ENCODE measurements around the gene RYR2.
A peak's percentile ranks its signal among the peaks of the same experiment; 100 is the strongest.

RYR2 gene

GRCh38 chr1:237556911-237557310 is 514.9 kb downstream of the RYR2 start:
- TF ChIP-seq ZFX (IDR thresholded peaks at IDR 0.05) = no peak
- TF ChIP-seq, protein P1, sequence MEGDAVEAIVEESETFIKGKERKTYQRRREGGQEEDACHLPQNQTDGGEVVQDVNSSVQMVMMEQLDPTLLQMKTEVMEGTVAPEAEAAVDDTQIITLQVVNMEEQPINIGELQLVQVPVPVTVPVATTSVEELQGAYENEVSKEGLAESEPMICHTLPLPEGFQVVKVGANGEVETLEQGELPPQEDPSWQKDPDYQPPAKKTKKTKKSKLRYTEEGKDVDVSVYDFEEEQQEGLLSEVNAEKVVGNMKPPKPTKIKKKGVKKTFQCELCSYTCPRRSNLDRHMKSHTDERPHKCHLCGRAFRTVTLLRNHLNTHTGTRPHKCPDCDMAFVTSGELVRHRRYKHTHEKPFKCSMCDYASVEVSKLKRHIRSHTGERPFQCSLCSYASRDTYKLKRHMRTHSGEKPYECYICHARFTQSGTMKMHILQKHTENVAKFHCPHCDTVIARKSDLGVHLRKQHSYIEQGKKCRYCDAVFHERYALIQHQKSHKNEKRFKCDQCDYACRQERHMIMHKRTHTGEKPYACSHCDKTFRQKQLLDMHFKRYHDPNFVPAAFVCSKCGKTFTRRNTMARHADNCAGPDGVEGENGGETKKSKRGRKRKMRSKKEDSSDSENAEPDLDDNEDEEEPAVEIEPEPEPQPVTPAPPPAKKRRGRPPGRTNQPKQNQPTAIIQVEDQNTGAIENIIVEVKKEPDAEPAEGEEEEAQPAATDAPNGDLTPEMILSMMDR (conservative IDR thresholded peaks at IDR 0.05) = no peak
- H3K27ac ChIP-seq = no peak overlapping the region

DNA sequence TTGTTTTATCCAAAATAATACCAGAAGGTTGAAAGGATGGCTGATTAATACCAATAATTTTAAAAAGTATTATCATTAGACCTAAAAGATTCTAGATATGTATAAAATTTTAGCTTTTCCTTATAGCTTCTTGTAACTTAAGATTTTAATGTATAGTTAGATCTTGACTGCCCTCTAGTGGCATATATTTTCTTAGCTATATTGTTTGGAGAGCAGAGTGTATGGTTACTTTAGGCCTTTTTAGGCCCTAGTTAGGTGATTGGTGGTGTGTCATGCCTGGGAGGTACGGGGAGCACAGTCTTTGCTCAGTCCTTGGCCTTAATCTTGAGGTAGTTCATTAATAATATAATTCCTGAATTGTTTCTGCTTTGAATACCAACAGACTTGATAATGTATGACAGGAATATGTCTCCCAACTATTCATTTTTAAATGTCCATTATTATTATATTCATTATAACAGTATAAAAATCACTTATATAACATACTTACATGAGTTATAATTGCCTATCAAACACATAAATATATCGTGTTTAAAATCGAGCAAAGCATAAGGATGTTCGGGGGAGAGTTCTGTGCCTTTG is 520.3 kb downstream of the RYR2 start:
- TF ChIP-seq, protein P1 (conservative IDR thresholded peaks at IDR 0.05) = peak; percentile 81
- TF ChIP-seq ZFX (IDR thresholded peaks at IDR 0.05) = no peak
- no peak overlapping the region for H3K27ac ChIP-seq

DNA sequence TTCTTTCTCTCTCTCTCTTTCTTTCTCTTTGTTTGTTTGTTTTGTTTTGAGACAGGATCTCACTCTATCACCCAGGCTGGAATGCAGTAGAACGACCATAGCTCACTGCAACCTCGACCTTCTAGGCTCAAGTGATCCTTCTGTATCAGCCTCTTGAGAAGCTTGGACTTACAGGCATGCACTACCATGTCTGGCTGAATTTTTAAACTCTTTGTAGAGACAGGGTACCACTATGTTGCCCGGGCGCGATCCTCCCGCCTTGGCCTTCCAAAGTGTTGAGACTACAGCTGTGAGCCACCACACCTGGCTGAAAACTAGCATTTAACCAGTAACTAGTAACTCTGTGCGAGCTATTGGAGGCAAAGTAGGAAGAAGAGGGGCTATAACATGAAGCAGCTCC is 523.3 kb downstream of the RYR2 start:
- H3K27ac ChIP-seq = no peak overlapping the region
- TF ChIP-seq, protein P1 (conservative IDR thresholded peaks at IDR 0.05) = no peak
- TF ChIP-seq ZFX (IDR thresholded peaks at IDR 0.05) = no peak

DNA sequence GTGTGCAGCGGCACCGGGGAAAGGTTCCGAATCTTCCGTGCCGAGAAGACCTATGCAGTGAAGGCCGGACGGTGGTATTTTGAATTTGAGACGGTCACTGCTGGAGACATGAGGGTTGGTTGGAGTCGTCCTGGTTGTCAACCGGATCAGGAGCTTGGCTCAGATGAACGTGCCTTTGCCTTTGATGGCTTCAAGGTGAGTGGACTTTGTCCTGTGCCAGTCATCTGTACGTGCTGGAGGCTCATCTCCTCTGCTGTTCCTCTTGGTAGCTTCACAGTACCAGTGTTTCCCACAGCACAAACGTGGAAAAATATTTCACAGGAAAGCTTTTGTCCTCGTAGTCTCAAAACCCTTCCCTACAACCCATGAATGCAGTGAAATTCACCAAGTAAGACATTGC is 524.6 kb downstream of the RYR2 start:
- TF ChIP-seq ZFX (IDR thresholded peaks at IDR 0.05) = no peak
- H3K27ac ChIP-seq = no peak overlapping the region

DNA sequence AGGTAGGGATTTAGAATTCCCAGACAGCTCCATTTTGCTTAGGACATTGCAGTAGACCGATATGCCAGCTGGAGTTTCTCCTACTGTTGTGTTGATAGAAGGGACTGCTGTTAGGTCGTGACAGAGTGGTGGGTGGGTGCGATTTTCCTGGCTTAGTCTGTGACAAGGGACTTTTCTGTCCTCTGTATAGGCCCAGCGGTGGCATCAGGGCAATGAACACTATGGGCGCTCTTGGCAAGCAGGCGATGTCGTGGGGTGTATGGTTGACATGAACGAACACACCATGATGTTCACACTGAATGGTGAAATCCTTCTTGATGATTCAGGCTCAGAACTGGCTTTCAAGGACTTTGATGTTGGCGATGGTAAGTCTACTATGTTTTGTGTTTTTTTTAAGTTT is 527.0 kb downstream of the RYR2 start:
- TF ChIP-seq, protein P1 (conservative IDR thresholded peaks at IDR 0.05) = no peak
- TF ChIP-seq ZFX (IDR thresholded peaks at IDR 0.05) = no peak

GRCh38 chr1:237570530-237570929 is 528.5 kb downstream of the RYR2 start:
- H3K27ac ChIP-seq = no peak overlapping the region
- no peak for TF ChIP-seq ZFX (IDR thresholded peaks at IDR 0.05)
- TF ChIP-seq, protein P1 (conservative IDR thresholded peaks at IDR 0.05) = peak; percentile 59

More for the DNA sequence above, 527.0 kb downstream of the RYR2 start:
- no peak overlapping the region for H3K27ac ChIP-seq

GRCh38 chr1:237574536-237574935 is 532.6 kb downstream of the RYR2 start:
- TF ChIP-seq, protein P1 (conservative IDR thresholded peaks at IDR 0.05) = no peak
- no peak for TF ChIP-seq ZFX (IDR thresholded peaks at IDR 0.05)
- H3K27ac ChIP-seq = no peak overlapping the region

- TF ChIP-seq, protein P1 (conservative IDR thresholded peaks at IDR 0.05) = no peak
- no peak overlapping the region for H3K27ac ChIP-seq
These were observed 536.6 kb downstream of the RYR2 start for GRCh38 chr1:237578540-237578939.
